ENCODE results near the gene LONP1. TPM values are rescaled to one million over a fixed set of nuclear protein-coding genes. Genes with fewer than 3 reads are reported as not detected.

Gene LONP1
- polyA plus RNA-seq, 1 donor from 2014 or later: 43.1 TPM

- TF ChIP-seq POLR2AphosphoS5 (IDR thresholded peaks at IDR 0.05) (no peak), MXI1 (conservative IDR thresholded peaks at IDR 0.05; ENCODE audit: poor library complexity, severe bottlenecking) (no peak), EZH2 (IDR thresholded peaks at IDR 0.05; ENCODE audit: borderline replicate concordance, insufficient read depth, low read length, poor library complexity, severe bottlenecking) (no peak), TAF1 (IDR thresholded peaks at IDR 0.05; ENCODE audit: low read depth) (no peak), EP300 (conservative IDR thresholded peaks at IDR 0.05; ENCODE audit: poor library complexity, severe bottlenecking) (no peak), REST (IDR thresholded peaks at IDR 0.05; ENCODE audit: borderline replicate concordance) (no peak), SMC3 (conservative IDR thresholded peaks at IDR 0.05; ENCODE audit: poor library complexity) (no peak), RAD21 (conservative IDR thresholded peaks at IDR 0.05) (no peak)
- no peaks in the 10 kb centered on the region for H4K20me1 ChIP-seq (ENCODE audit: insufficient read depth)
- H3K4me2 ChIP-seq (ENCODE audit: low read length): no peak overlapping the region
- no peak overlapping the region for H3K4me3 ChIP-seq (ENCODE audit: low read length)
- peaks cover 10% of the 10 kb centered on the region for H3K36me3 ChIP-seq (ENCODE audit: insufficient read depth, low read length)
- no peak overlapping the region for H3K27ac ChIP-seq (ENCODE audit: low read length)
- no peaks in the 10 kb centered on the region for H3K27me3 ChIP-seq (ENCODE audit: insufficient read depth, low read depth, low read length)
- no peaks in the 10 kb centered on the region for H3F3A ChIP-seq (ENCODE audit: insufficient read depth, low read length, poor library complexity, severe bottlenecking)
- no peaks in the 10 kb centered on the region for H3K79me2 ChIP-seq (replicated peaks; ENCODE audit: insufficient read depth, low read length)
- no peak overlapping the region for H2AFZ ChIP-seq (ENCODE audit: low read depth, low read length)
- no peaks in the 10 kb centered on the region for H3K9me3 ChIP-seq (ENCODE audit: low read length)
- H3K9me2 ChIP-seq (ENCODE audit: insufficient read depth, low read length): no peaks in the 10 kb centered on the region
- no peak overlapping the region for H3K9ac ChIP-seq (ENCODE audit: low read length)
Measured at GRCh38 chr19:5666921-5667610, 52.9 kb downstream of the LONP1 start.

DNA sequence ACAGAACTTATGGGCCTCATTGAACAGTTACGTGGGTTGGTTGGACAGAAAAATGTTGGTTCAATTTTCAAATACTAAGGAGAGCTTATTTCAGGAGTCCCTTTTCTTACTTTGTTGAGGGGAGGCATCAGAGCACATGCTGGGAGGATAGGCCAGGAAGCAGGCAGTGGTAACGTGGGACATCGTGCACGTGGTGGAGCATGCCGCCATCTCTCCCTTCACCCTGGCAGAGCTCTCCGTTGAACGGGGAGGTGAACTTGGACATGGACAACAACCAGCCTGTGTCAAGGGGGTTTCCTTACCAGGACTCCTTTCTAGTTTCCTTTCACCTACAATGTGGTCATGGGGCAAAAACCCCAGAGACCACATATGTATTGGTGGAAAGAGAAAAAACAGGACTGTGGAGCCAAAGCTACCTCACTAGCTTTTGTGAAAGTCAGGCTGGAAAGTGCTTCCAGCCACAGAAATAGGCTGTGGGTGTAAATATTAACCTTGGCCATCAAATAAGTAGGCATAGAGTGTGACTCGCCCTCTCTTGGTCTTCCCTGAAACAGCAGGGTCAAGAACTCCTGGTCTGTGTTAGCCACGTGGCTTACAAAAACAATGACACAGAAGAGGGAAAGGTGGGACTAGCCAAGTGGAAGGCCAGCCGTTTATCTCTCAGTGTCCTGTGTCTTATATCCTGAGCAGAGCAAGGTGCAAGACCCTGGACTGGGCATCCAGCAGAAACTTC is 54.0 kb downstream of the LONP1 start:
- Histone ChIP-seq H3K9me3 (ENCODE audit: low read length) (no peaks in the 10 kb centered on the region), H2AFZ (ENCODE audit: low read depth, low read length) (no peak overlapping the region), H4K20me1 (ENCODE audit: insufficient read depth) (no peaks in the 10 kb centered on the region), H3F3A (ENCODE audit: insufficient read depth, low read length, poor library complexity, severe bottlenecking) (no peaks in the 10 kb centered on the region), H3K79me2 (replicated peaks; ENCODE audit: insufficient read depth, low read length) (no peaks in the 10 kb centered on the region), H3K9ac (ENCODE audit: low read length) (no peak overlapping the region), H3K27ac (ENCODE audit: low read length) (no peak overlapping the region), H3K4me3 (ENCODE audit: low read length) (no peak overlapping the region), H3K4me2 (ENCODE audit: low read length) (no peak overlapping the region), H3K27me3 (ENCODE audit: insufficient read depth, low read depth, low read length) (no peaks in the 10 kb centered on the region), H3K9me2 (ENCODE audit: insufficient read depth, low read length) (no peaks in the 10 kb centered on the region), H3K36me3 (ENCODE audit: insufficient read depth, low read length) (peaks cover 10% of the 10 kb centered on the region)
- TF ChIP-seq SMC3 (conservative IDR thresholded peaks at IDR 0.05; ENCODE audit: poor library complexity) (no peak), TAF1 (IDR thresholded peaks at IDR 0.05; ENCODE audit: low read depth) (no peak), EZH2 (IDR thresholded peaks at IDR 0.05; ENCODE audit: borderline replicate concordance, insufficient read depth, low read length, poor library complexity, severe bottlenecking) (no peak), EP300 (conservative IDR thresholded peaks at IDR 0.05; ENCODE audit: poor library complexity, severe bottlenecking) (no peak), MXI1 (conservative IDR thresholded peaks at IDR 0.05; ENCODE audit: poor library complexity, severe bottlenecking) (no peak), REST (IDR thresholded peaks at IDR 0.05; ENCODE audit: borderline replicate concordance) (no peak), CTCF (IDR thresholded peaks at IDR 0.05; ENCODE audit: poor library complexity, severe bottlenecking) (no peak), RAD21 (conservative IDR thresholded peaks at IDR 0.05) (no peak), POLR2AphosphoS5 (IDR thresholded peaks at IDR 0.05) (no peak)
